Liver (tissue), 9 donors: ENCODE measurements around the gene TEX261. TPM values are rescaled to one million over a fixed set of nuclear protein-coding genes. Genes with fewer than 3 reads are reported as not detected.

ENCODE experiments used
- DNase-seq: peaks from one replicate; pipeline ENCODE4 v3.0.0-alpha.2; 2017; ENCODE audit warnings: low spot score
- H3K27ac ChIP-seq, 2 donors: one replicate each; pipeline ENCODE4 v1.7.0; 2013; ENCODE audit warnings: inconsistent platforms in 2 of 2, low read length in 2 of 2, control low read depth in 1 of 2, low read depth in 1 of 2, mild to moderate bottlenecking in 1 of 2
- H3K27me3 ChIP-seq, 4 donors: one replicate each; pipeline versions ENCODE4 v1.6.1 to v1.7.0; 2013; ENCODE audit warnings: low read length in 3 of 4, inconsistent platforms in 1 of 4, mild to moderate bottlenecking in 1 of 4, moderate library complexity in 1 of 4; ENCODE audit not compliant: control insufficient read depth in 4 of 4, insufficient read depth in 4 of 4
- H3K36me3 ChIP-seq, 4 donors: one replicate each; pipeline versions ENCODE4 v1.6.1 to v1.7.0; 2013; ENCODE audit warnings: low read length in 3 of 4, mild to moderate bottlenecking in 3 of 4, low read depth in 1 of 4, moderate library complexity in 1 of 4; ENCODE audit not compliant: control insufficient read depth in 4 of 4, insufficient read depth in 3 of 4
- H3K4me1 ChIP-seq, 4 donors: one replicate each; pipeline versions ENCODE4 v1.6.1 to v1.7.0; 2013; ENCODE audit warnings: low read length in 3 of 4, mild to moderate bottlenecking in 3 of 4, moderate library complexity in 1 of 4; ENCODE audit not compliant: control insufficient read depth in 4 of 4, insufficient read depth in 4 of 4
- H3K4me3 ChIP-seq, 3 donors: one replicate each; pipeline versions ENCODE4 v1.6.1 to v1.7.0; 2013; ENCODE audit warnings: low read length in 3 of 3, control low read depth in 1 of 3, low read depth in 1 of 3, mild to moderate bottlenecking in 1 of 3
- H3K9ac ChIP-seq, 2 donors: one replicate each; pipeline ENCODE4 v1.7.0; 2013; ENCODE audit warnings: low read length in 2 of 2, mild to moderate bottlenecking in 2 of 2, moderate library complexity in 2 of 2, control low read depth in 1 of 2, low read depth in 1 of 2
- H3K9me3 ChIP-seq, 4 donors: one replicate each; pipeline versions ENCODE4 v1.6.1 to v1.7.0; 2013; ENCODE audit warnings: low read length in 3 of 4; ENCODE audit not compliant: control insufficient read depth in 4 of 4
- ATF3 ChIP-seq: IDR thresholded peaks from 2 replicates; pipeline ENCODE4 v1.6.1; 2016; ENCODE audit warnings: antibody characterized with exemption
- CTCF ChIP-seq: fragments of 150-350 bp; IDR thresholded peaks from 2 replicates; pipeline ENCODE4 v1.5.1; 2017; ENCODE audit warnings: improper control_type of control experiment, low read depth, low read length; ENCODE audit not compliant: missing input control
- EGR1 ChIP-seq, 2 donors: IDR thresholded peaks; 2 replicates each; pipeline ENCODE4 v1.6.1; 2016 to 2018; ENCODE audit warnings: antibody characterized with exemption in 2 of 2, low read depth in 2 of 2
- FOXA1 ChIP-seq: IDR thresholded peaks from 2 replicates; pipeline ENCODE4 v1.6.1; 2016; ENCODE audit warnings: antibody characterized with exemption
- FOXA2 ChIP-seq: IDR thresholded peaks from 2 replicates; pipeline ENCODE4 v1.6.1; 2016; ENCODE audit warnings: antibody characterized with exemption
- GABPA ChIP-seq, 2 donors: IDR thresholded peaks in 1 of 2; conservative IDR thresholded peaks in 1 of 2; 2 replicates each; pipeline ENCODE4 v1.6.1; 2016; ENCODE audit warnings: antibody characterized with exemption in 2 of 2, mild to moderate bottlenecking in 1 of 2, moderate library complexity in 1 of 2
- HNF4A ChIP-seq, 2 donors: conservative IDR thresholded peaks; 2 replicates each; pipeline ENCODE4 v1.6.1; 2016; ENCODE audit warnings: antibody characterized with exemption in 2 of 2, mild to moderate bottlenecking in 2 of 2
- HNF4G ChIP-seq: IDR thresholded peaks from 2 replicates; pipeline ENCODE4 v1.6.1; 2016; ENCODE audit warnings: antibody characterized with exemption
- JUND ChIP-seq, 2 donors: IDR thresholded peaks; 2 replicates each; pipeline ENCODE4 v1.6.1; 2016; ENCODE audit warnings: antibody characterized with exemption in 2 of 2
- MAX ChIP-seq: IDR thresholded peaks from 2 replicates; pipeline ENCODE4 v1.6.1; 2016; ENCODE audit warnings: antibody characterized with exemption
- NR2F2 ChIP-seq: IDR thresholded peaks from 2 replicates; pipeline ENCODE4 v1.6.1; 2016; ENCODE audit warnings: antibody characterized with exemption
- RAD21 ChIP-seq, 2 donors: IDR thresholded peaks; 2 replicates each; pipeline ENCODE4 v1.6.1; 2016; ENCODE audit warnings: antibody characterized with exemption in 2 of 2, mild to moderate bottlenecking in 2 of 2
- REST ChIP-seq: IDR thresholded peaks from 2 replicates; pipeline ENCODE4 v1.6.1; 2016; ENCODE audit warnings: antibody characterized with exemption, mild to moderate bottlenecking
- RXRA ChIP-seq, 2 donors: IDR thresholded peaks; 2 replicates each; pipeline ENCODE4 v1.6.1; 2017 to 2018; ENCODE audit warnings: antibody characterized with exemption in 2 of 2, mild to moderate bottlenecking in 1 of 2
- SP1 ChIP-seq: IDR thresholded peaks from 2 replicates; pipeline ENCODE4 v1.6.1; 2018; ENCODE audit warnings: antibody characterized with exemption, mild to moderate bottlenecking
- TAF1 ChIP-seq: conservative IDR thresholded peaks from 2 replicates; pipeline ENCODE4 v1.6.1; 2016; ENCODE audit warnings: antibody characterized with exemption, mild to moderate bottlenecking
- YY1 ChIP-seq: IDR thresholded peaks from 2 replicates; pipeline ENCODE4 v1.6.1; 2016; ENCODE audit warnings: antibody characterized with exemption, mild to moderate bottlenecking
- ZBTB33 ChIP-seq: IDR thresholded peaks from 2 replicates; pipeline ENCODE4 v1.6.1; 2016; ENCODE audit warnings: antibody characterized with exemption
- WGBS: extraction: QIAGEN DNeasy Blood & Tissue Kit; methylation state at CpG from one replicate; pipeline ENCODE4 v1.1.7; 2013; 5-methylcytosine and 5-hydroxymethylcytosine counted together
- polyA plus RNA-seq, 2 donors: library from polyadenylated mRNA; stranded (reverse) in 1 of 2; unstranded in 1 of 2; fragments of 200-250 nt in 1 of 2; fragments of >200 nt in 1 of 2; fragmentation: Nextera tagmentation in 1 of 2; extraction: Ambion mirVana in 1 of 2; gene quantifications; one replicate each; pipeline versions ENCODE4 v1.2.1 to v1.2.3, GENCODE V29; 2013 to 2015
- total RNA-seq, 2 donors: library from RNA; depleted of rRNA; stranded (reverse); fragments of >200 nt; gene quantifications; one replicate each; pipeline ENCODE4 v1.2.3, GENCODE V29; 2014
- donor health status: healthy.
- donor health status: healthy.
- donor health status: healthy.
- donor health status: healthy.
- donor health status: healthy.

The TEX261 gene
- total and polyA plus RNA-seq, 4 donors, result 14.2 to 54.8 (median 24.4) TPM

GRCh38 chr2:70959271-70959761 is 35.4 kb downstream of the TEX261 start:
- Histone ChIP-seq H3K4me3 (no peak overlapping the region), H3K9ac (no peak overlapping the region), H3K27me3 (peaks cover 0 to 9% (median 3%) of the 10 kb centered on the region in 4 donors), H3K9me3 (no peaks in the 10 kb centered on the region), H3K4me1 (peaks cover 0 to 7% (median 0%) of the 10 kb centered on the region in 4 donors), H3K36me3 (no peaks in the 10 kb centered on the region), H3K27ac (no peak overlapping the region)
- 93% methylated on average over 9 of the region's 9 CpGs for WGBS
- TF ChIP-seq RXRA (IDR thresholded peaks at IDR 0.05), result no peak
- TF ChIP-seq YY1, result no peak
- no peak for TF ChIP-seq TAF1
- no peak for TF ChIP-seq ZBTB33
- TF ChIP-seq MAX, result no peak
- no peak for TF ChIP-seq HNF4G
- TF ChIP-seq EGR1 (IDR thresholded peaks at IDR 0.05; ENCODE audit: low read depth in 2 of 2), result no peak
- TF ChIP-seq CTCF, result no peak
- no peak for TF ChIP-seq NR2F2
- no peak for TF ChIP-seq FOXA2
- TF ChIP-seq FOXA1, result no peak
- TF ChIP-seq SP1, result no peak
- no peak for TF ChIP-seq JUND (IDR thresholded peaks at IDR 0.05)
- TF ChIP-seq HNF4A (conservative IDR thresholded peaks at IDR 0.05), result no peak
- TF ChIP-seq REST, result no peak
- no peak for TF ChIP-seq RAD21 (IDR thresholded peaks at IDR 0.05)
- TF ChIP-seq ATF3, result no peak
- TF ChIP-seq GABPA (IDR thresholded peaks at IDR 0.05 in 1 of 2, conservative IDR thresholded peaks at IDR 0.05 in 1 of 2), result no peak
- DNase-seq, result no peak
